Loucy (cell line): ENCODE data around the gene USP20.

Experiments used
- CTCF ChIP-seq: fragments of 200-600 bp; sonication (generic); conservative IDR thresholded peaks from 2 replicates; pipeline ENCODE4 v1.5.1; 2014; ENCODE audit warnings: mild to moderate bottlenecking, antibody characterized with exemption, low read length
- EZH2phosphoT487 ChIP-seq: fragments of 200-600 bp; IDR thresholded peaks from 2 replicates; pipeline ENCODE4 v1.6.1; 2018; ENCODE audit warnings: antibody characterized with exemption, mild to moderate bottlenecking, moderate library complexity, borderline replicate concordance

- TF ChIP-seq CTCF = no peak
- TF ChIP-seq EZH2phosphoT487 = no peak
Observed at GRCh38 chr9:129857207-129857606, 21.9 kb downstream of the USP20 start.
